Left ventricle myocardium inferior (tissue), 1 donor: Measurements from ENCODE around the gene TBCD. TPM values are rescaled to one million over a fixed set of nuclear protein-coding genes. Genes with fewer than 3 reads are reported as not detected.

ENCODE experiments used
- DNase-seq: peaks from one replicate; pipeline ENCODE4 v3.0.0-alpha.2; 2020
- H3K27ac ChIP-seq: fragments of 200-600 bp; replicated peaks from 2 replicates; pipeline ENCODE4 v1.8.0; 2021
- H3K27me3 ChIP-seq: fragments of 200-600 bp; 2 replicates; pipeline ENCODE4 v1.8.0; 2021; ENCODE audit warnings: low read depth
- H3K36me3 ChIP-seq: fragments of 200-600 bp; 2 replicates; pipeline ENCODE4 v1.8.0; 2021
- H3K4me1 ChIP-seq: fragments of 200-600 bp; 2 replicates; pipeline ENCODE4 v1.8.0; 2021
- H3K4me3 ChIP-seq: fragments of 200-600 bp; 2 replicates; pipeline ENCODE4 v1.8.0; 2021; ENCODE audit warnings: mild to moderate bottlenecking, moderate library complexity
- H3K9me3 ChIP-seq: fragments of 200-600 bp; replicated peaks from 2 replicates; pipeline ENCODE4 v1.8.0; 2021
- CTCF ChIP-seq: fragments of 200-600 bp; IDR thresholded peaks from 2 replicates; pipeline ENCODE4 v1.8.0; 2021; ENCODE audit warnings: antibody characterized with exemption, mild to moderate bottlenecking, borderline replicate concordance
- intact Hi-C: fragments of 100-400 bp; cut with micrococcal nuclease; formaldehyde crosslinking; loops from one replicate; pipeline ENCODE4 v1.11.0; 2022
- total RNA-seq: library from RNA; stranded (reverse); fragmentation: NEBNext Ultra II Directional; extraction: Animal tissue kit (Norgen Biotek cat#: 25700); gene quantifications from one replicate; pipeline ENCODE4 v1.2.1, GENCODE V29; 2021
- donor health status: DM: no; HTN: yes; CAD: no; lungs with severe emphysema.

TBCD gene
- total RNA-seq, 1 donor from 2014 or later = 48.0 TPM

DNA sequence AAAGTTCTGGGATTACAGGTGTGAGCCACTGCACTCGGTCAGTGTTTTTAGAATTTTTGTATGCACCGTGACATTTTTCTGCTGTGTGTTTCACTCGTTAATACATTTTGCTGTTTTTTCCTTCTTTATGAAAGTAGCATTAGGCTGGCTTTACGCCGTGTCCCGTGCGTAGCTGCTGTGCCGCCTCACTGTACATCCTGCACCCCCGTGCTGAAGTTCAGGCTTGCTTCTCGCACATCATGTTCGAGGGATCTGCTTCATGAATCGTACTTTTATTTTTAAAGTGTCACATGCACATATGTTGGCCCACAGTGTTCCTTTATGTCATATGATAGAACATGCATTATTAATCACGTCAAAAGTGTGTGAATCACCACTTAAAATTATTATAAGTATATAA is 172.3 kb downstream of the TBCD start:
- intact Hi-C loops = no loop called here
- Histone ChIP-seq H3K27me3 (no peaks in the 10 kb centered on the region), H3K4me1 (no peaks in the 10 kb centered on the region), H3K36me3 (peaks cover 75% of the 10 kb centered on the region), H3K9me3 (no peaks in the 10 kb centered on the region), H3K27ac (no peak overlapping the region), H3K4me3 (no peak overlapping the region)
- DNase-seq = no peak
- no peak for TF ChIP-seq CTCF

GRCh38 chr17:82924812-82925211 is 172.9 kb downstream of the TBCD start:
- TF ChIP-seq CTCF = no peak
- intact Hi-C loops = no loop called here
- Histone ChIP-seq H3K27ac (no peak overlapping the region), H3K27me3 (no peaks in the 10 kb centered on the region), H3K36me3 (peaks cover 81% of the 10 kb centered on the region), H3K4me3 (no peak overlapping the region), H3K9me3 (no peaks in the 10 kb centered on the region), H3K4me1 (no peaks in the 10 kb centered on the region)
- DNase-seq = no peak

DNA sequence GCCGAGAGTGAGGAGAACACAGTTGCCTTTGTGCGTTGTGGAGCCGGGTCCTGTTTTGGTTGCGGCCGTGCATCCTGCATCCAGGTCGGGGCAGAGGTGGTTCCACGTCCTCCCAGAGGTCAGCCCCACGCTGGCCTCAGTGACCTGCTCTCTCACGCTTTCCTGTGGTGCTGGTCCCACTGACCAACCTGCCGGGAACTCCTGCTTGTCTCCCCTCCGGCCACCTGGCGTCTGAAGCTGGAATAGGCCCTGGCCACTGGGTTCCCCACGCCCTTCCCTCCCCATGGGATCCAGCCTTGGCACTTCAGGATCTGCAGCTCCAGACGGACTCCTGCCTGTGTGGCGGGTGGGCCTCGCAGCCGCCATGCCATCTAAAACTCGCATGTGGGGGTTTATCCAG is 173.5 kb downstream of the TBCD start:
- no peak for DNase-seq
- Histone ChIP-seq H3K4me1 (no peaks in the 10 kb centered on the region), H3K36me3 (peaks cover 86% of the 10 kb centered on the region), H3K9me3 (no peaks in the 10 kb centered on the region), H3K27me3 (no peaks in the 10 kb centered on the region), H3K27ac (no peak overlapping the region), H3K4me3 (no peak overlapping the region)
- no peak for TF ChIP-seq CTCF
- intact Hi-C loops = no loop called here

- no peak for DNase-seq
- no peak for TF ChIP-seq CTCF
- Histone ChIP-seq H3K9me3 (no peaks in the 10 kb centered on the region), H3K36me3 (peaks cover 94% of the 10 kb centered on the region), H3K27me3 (no peaks in the 10 kb centered on the region), H3K4me1 (peaks cover under 1% of the 10 kb centered on the region), H3K4me3 (no peak overlapping the region), H3K27ac (no peak overlapping the region)
- intact Hi-C loops = no loop called here
Observed at GRCh38 chr17:82926081-82926480, 174.2 kb downstream of the TBCD start.

DNA sequence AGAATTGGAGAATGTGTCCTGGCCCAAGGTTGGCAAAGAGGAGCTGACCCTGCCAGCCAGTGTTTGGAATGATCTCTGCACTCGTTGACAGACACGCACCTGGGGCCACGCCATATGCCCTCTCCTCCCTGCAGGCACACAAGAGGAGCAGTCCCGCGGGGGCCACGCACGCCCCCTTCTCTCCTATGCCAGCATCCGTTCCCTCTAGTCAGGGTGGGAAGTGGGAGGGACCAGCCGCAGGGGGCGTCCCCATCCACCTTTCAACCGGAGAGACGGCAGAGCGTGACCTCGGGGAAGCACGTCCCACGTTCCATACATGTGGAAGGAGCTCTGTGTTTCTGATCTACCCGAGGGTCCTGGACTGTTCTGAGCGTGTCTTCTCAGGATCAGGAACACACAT is 174.9 kb downstream of the TBCD start:
- Histone ChIP-seq H3K27me3 (no peaks in the 10 kb centered on the region), H3K4me3 (no peak overlapping the region), H3K27ac (no peak overlapping the region), H3K4me1 (peaks cover 6% of the 10 kb centered on the region), H3K9me3 (no peaks in the 10 kb centered on the region), H3K36me3 (peaks cover 94% of the 10 kb centered on the region)
- TF ChIP-seq CTCF = no peak
- intact Hi-C loops = no loop called here
- no peak for DNase-seq

DNA sequence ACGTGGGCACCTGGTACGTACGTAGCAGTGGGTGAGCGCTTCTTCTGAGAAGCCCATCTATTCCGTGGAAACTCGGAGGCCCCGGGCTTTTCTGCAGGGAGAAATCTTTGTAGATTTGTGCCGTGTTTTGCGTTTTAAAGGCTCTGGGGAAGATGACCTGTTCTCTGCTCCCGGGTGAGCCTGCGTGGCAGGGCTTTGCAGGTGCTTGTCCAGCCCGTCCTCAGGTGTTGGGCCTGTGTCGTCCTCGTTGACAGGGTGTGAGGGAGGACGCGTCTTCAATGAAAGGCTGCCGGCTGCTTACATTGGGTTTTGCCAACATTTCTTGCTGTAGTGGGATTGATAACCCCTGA is 175.4 kb downstream of the TBCD start:
- no peaks in the 10 kb centered on the region for H3K9me3 ChIP-seq
- intact Hi-C loops = no loop called here
- no peak for DNase-seq
- no peaks in the 10 kb centered on the region for H3K27me3 ChIP-seq
- peaks cover 6% of the 10 kb centered on the region for H3K4me1 ChIP-seq
- no peak for TF ChIP-seq CTCF
- no peak overlapping the region for H3K27ac ChIP-seq
- H3K4me3 ChIP-seq = no peak overlapping the region
- peaks cover 91% of the 10 kb centered on the region for H3K36me3 ChIP-seq
